ENCODE results near the gene MYOZ1. TPM values are rescaled to one million over a fixed set of nuclear protein-coding genes. Genes with fewer than 3 reads are reported as not detected.

Gene MYOZ1
- total RNA-seq, 1 experiment from 2014 or later: 2.4 TPM

- Mint-ChIP-seq H3K27ac (no peak overlapping the region), H3K4me3 (peak overlapping the region in 1 of 2 experiments; percentile 6; a peak in 1 of 5 replicates), H3K9me3 (no peaks in the 10 kb centered on the region), H3K27me3 (ENCODE audit: low read depth) (peaks cover 2% of the 10 kb centered on the region), H3K36me3 (ENCODE audit: insufficient read depth in 1 of 3, low read depth in 3 of 3) (no peaks in the 10 kb centered on the region), H3K4me1 (peaks cover 21 to 22% of the 10 kb centered on the region in 2 experiments)
- Histone ChIP-seq H3K4ac (ENCODE audit: low read depth, low read length) (no peak overlapping the region), H4K5ac (ENCODE audit: insufficient read length, low read depth, low read length) (no peak overlapping the region), H2BK12ac (ENCODE audit: insufficient read length, low read depth, low read length) (no peak overlapping the region), H2AK5ac (ENCODE audit: insufficient read length, low read length) (no peak overlapping the region), H3K27ac (ENCODE audit: insufficient read length, low read depth, low read length) (no peak overlapping the region), H2AFZ (ENCODE audit: low read length) (no peak overlapping the region), H4K91ac (ENCODE audit: insufficient read length, low read depth, low read length) (no peak overlapping the region), H3K23me2 (ENCODE audit: insufficient read length, low read depth, low read length, poor library complexity, severe bottlenecking) (peaks cover 4% of the 10 kb centered on the region), H3K23ac (ENCODE audit: insufficient read length, low read depth, low read length) (no peak overlapping the region), H2BK5ac (ENCODE audit: insufficient read length, low read length) (no peak overlapping the region), H3K4me1 (ENCODE audit: insufficient read depth, low read length) (peaks cover 3% of the 10 kb centered on the region; the same call in 1 of the 2 replicates), H2BK15ac (ENCODE audit: low read depth, low read length) (no peak overlapping the region), H4K8ac (replicated peaks; ENCODE audit: insufficient read length, low read depth, low read length) (no peak overlapping the region), H3K18ac (ENCODE audit: insufficient read length, low read depth, low read length) (no peak overlapping the region), H2BK20ac (ENCODE audit: low read depth, low read length, poor library complexity, severe bottlenecking) (no peak overlapping the region), H3K27me3 (ENCODE audit: insufficient read depth, low read length) (no peaks in the 10 kb centered on the region), H3K14ac (ENCODE audit: insufficient read depth, low read length) (no peak overlapping the region), H3K9ac (ENCODE audit: extremely low read depth, insufficient read length, low read length) (no peak overlapping the region), H3K56ac (ENCODE audit: insufficient read length, low read depth, low read length) (no peak overlapping the region), H2BK120ac (ENCODE audit: low read depth, low read length, poor library complexity, severe bottlenecking) (no peak overlapping the region), H3K4me2 (ENCODE audit: insufficient read depth, insufficient read length, low read length) (no peak overlapping the region), H3K9me3 (ENCODE audit: control insufficient read depth, low read depth, low read length) (no peaks in the 10 kb centered on the region), H3K79me1 (ENCODE audit: insufficient read depth, low read depth, low read length, poor library complexity, severe bottlenecking) (no peaks in the 10 kb centered on the region), H3K79me2 (ENCODE audit: insufficient read depth, low read length) (no peaks in the 10 kb centered on the region), H4K20me1 (ENCODE audit: control insufficient read depth, insufficient read depth, insufficient read length) (no peaks in the 10 kb centered on the region), H3T11ph (ENCODE audit: low read length) (no peak overlapping the region)
- TF ChIP-seq CTCF (conservative IDR thresholded peaks at IDR 0.05): no peak
- no CpG with 5 or more reads among the region's 1 CpG for WGBS (ENCODE audit: extremely low coverage, insufficient read length, low lambda C conversion rate)
- DNase-seq: no peak
These were observed 3.5 kb upstream of the MYOZ1 start for GRCh38 chr10:73644767-73645166.
